ENCODE data around the gene HYPK.
"Not testable (repeated sequence)": the region's sequence is repeated elsewhere in the genome, so short reads cannot be mapped to it uniquely, and the experiment has no call there.

GRCh38 chr15:43829951-43830540, 29.6 kb downstream of the HYPK start:
- not testable (repeated sequence) for TF ChIP-seq CTCF (IDR thresholded peaks at IDR 0.05; ENCODE audit: low read depth, low read length, poor library complexity, severe bottlenecking); EZH2phosphoT487 (IDR thresholded peaks at IDR 0.05; ENCODE audit: borderline replicate concordance, low read length)
